ENCODE data around the gene U2AF1L4. TPM values are rescaled to one million over a fixed set of nuclear protein-coding genes. Genes with fewer than 3 reads are reported as not detected.
A peak's percentile ranks its signal among the peaks of the same experiment; 100 is the strongest.

U2AF1L4 gene
- total and polyA plus RNA-seq, 7 donors, result 12.3 to 28.7 (median 18.7) TPM

GRCh38 chr19:35695895-35696422, 49.3 kb downstream of the U2AF1L4 start:
- intact Hi-C loops (cut with DNase I), result loop anchor here in 1 of 2 donors (2.0 kb wide), 1 partner anchor 21 kb away; no protein-coding TSS in a partner anchor
- no peaks in the 10 kb centered on the region for H3K9me3 ChIP-seq
- no peaks in the 10 kb centered on the region for H3K27me3 ChIP-seq (ENCODE audit: insufficient read depth in 3 of 3, low read length in 2 of 3)
- no peak overlapping the region for H3K4me3 ChIP-seq
- no peak for DNase-seq
- H3K4me1 ChIP-seq, result no peaks in the 10 kb centered on the region
- H3K36me3 ChIP-seq (ENCODE audit: insufficient read depth in 1 of 2, low read depth in 1 of 2), result no peaks in the 10 kb centered on the region
- no peak overlapping the region for H3K27ac ChIP-seq
- TF ChIP-seq CTCF (IDR thresholded peaks at IDR 0.05), result no peak
- 74 to 85% (median 75%) methylated on average over 2 of the region's 2 CpGs for WGBS, 3 donors
- no peak for ATAC-seq

GRCh38 chr19:35693835-35694599, 51.2 kb downstream of the U2AF1L4 start:
- intact Hi-C loops (cut with DNase I), result loop anchor here (1.0 to 5.0 kb wide), 3 partner anchors 23 to 238 kb away; no protein-coding TSS in a partner anchor
- H3K27me3 ChIP-seq (ENCODE audit: insufficient read depth in 3 of 3, low read length in 2 of 3), result peaks cover 0 to under 1% (median 0%) of the 10 kb centered on the region in 3 donors
- H3K27ac ChIP-seq, result no peak overlapping the region
- peak; percentile 96 for TF ChIP-seq CTCF (IDR thresholded peaks at IDR 0.05)
- no peak overlapping the region for H3K4me3 ChIP-seq
- no peaks in the 10 kb centered on the region for H3K36me3 ChIP-seq (ENCODE audit: insufficient read depth in 1 of 2, low read depth in 1 of 2)
- H3K4me1 ChIP-seq, result no peaks in the 10 kb centered on the region
- DNase-seq, result peak; percentile 81 to 92
- 25 to 30% (median 30%) methylated on average over 8 of the region's 8 CpGs for WGBS, 3 donors
- H3K9me3 ChIP-seq, result no peaks in the 10 kb centered on the region
- ATAC-seq, result peak; percentile 99 to 100 (median 100)

- no peak for TF ChIP-seq CTCF (IDR thresholded peaks at IDR 0.05)
- intact Hi-C loops (cut with DNase I), result loop anchor here (1.0 to 5.0 kb wide), 2 partner anchors 24 to 239 kb away; no protein-coding TSS in a partner anchor
- no peaks in the 10 kb centered on the region for H3K36me3 ChIP-seq (ENCODE audit: insufficient read depth in 1 of 2, low read depth in 1 of 2)
- DNase-seq (no peak), ATAC-seq (peak in 3 of 4 donors; percentile 3 to 39 (median 38))
- H3K4me1 ChIP-seq, result no peaks in the 10 kb centered on the region
- no peaks in the 10 kb centered on the region for H3K9me3 ChIP-seq
- WGBS, 3 donors, result 10 to 13% (median 11%) methylated on average over 8 of the region's 8 CpGs
- no peak overlapping the region for H3K27ac ChIP-seq
- no peak overlapping the region for H3K4me3 ChIP-seq
- H3K27me3 ChIP-seq (ENCODE audit: insufficient read depth in 3 of 3, low read length in 2 of 3), result peaks cover 0 to 4% (median 0%) of the 10 kb centered on the region in 3 donors
Observed at GRCh38 chr19:35693422-35693821, 51.8 kb downstream of the U2AF1L4 start.

Other genes starting within 250 kb of the U2AF1L4 start
- gene DMKN, start 231.8 kb downstream of the U2AF1L4 start, total RNA-seq, result under 1 TPM in 3 of 4 donors, not detected in 1; 0.44 to 0.63 (median 0.45) TPM
- under 1 TPM; 0.21 to 0.77 (median 0.73) TPM for gene DMKN, start 231.8 kb downstream of the U2AF1L4 start, polyA plus RNA-seq
- gene SBSN, start 217.1 kb downstream of the U2AF1L4 start, total RNA-seq, result not detected
- gene SBSN, start 217.1 kb downstream of the U2AF1L4 start, polyA plus RNA-seq, result under 1 TPM in 1 of 3 donors, not detected in 2; 0.09 TPM
- gene GAPDHS, start 212.0 kb downstream of the U2AF1L4 start, total RNA-seq, result not detected
- gene GAPDHS, start 212.0 kb downstream of the U2AF1L4 start, polyA plus RNA-seq, result not detected
- gene TMEM147, start 199.8 kb downstream of the U2AF1L4 start, total RNA-seq, result 100 to 1,000 TPM in 1 of 4 donors, 10 to 100 TPM in 3; 77.1 to 103 (median 85.5) TPM
- gene TMEM147, start 199.8 kb downstream of the U2AF1L4 start, polyA plus RNA-seq, result 100 to 1,000 TPM; 143 to 245 (median 202) TPM
- gene ATP4A, start 181.8 kb downstream of the U2AF1L4 start, total RNA-seq, result not detected
- gene ATP4A, start 181.8 kb downstream of the U2AF1L4 start, polyA plus RNA-seq, result not detected
- gene PMIS2, start 159.2 kb downstream of the U2AF1L4 start, total RNA-seq, result not detected
- not detected for gene PMIS2, start 159.2 kb downstream of the U2AF1L4 start, polyA plus RNA-seq
- gene HAUS5, start 132.7 kb downstream of the U2AF1L4 start, total RNA-seq, result 1 to 10 TPM; 2.5 to 6.1 (median 4.8) TPM
- gene HAUS5, start 132.7 kb downstream of the U2AF1L4 start, polyA plus RNA-seq, result 1 to 10 TPM; 3.3 to 3.9 (median 3.6) TPM
- 10 to 100 TPM; 50.1 to 68.1 (median 59.1) TPM for gene RBM42, start 116.4 kb downstream of the U2AF1L4 start, total RNA-seq
- 10 to 100 TPM; 53.2 to 69.1 (median 61.1) TPM for gene RBM42, start 116.4 kb downstream of the U2AF1L4 start, polyA plus RNA-seq
- not detected for gene ETV2, start 103.7 kb downstream of the U2AF1L4 start, total RNA-seq
- under 1 TPM; 0.19 to 0.23 (median 0.20) TPM for gene ETV2, start 103.7 kb downstream of the U2AF1L4 start, polyA plus RNA-seq
- 100 to 1,000 TPM; 631 to 878 (median 757) TPM for gene COX6B1, start 97.1 kb downstream of the U2AF1L4 start, total RNA-seq
- gene COX6B1, start 97.1 kb downstream of the U2AF1L4 start, polyA plus RNA-seq, result 1,000 to 10,000 TPM in 2 of 3 donors, 100 to 1,000 TPM in 1; 912 to 1,724 (median 1,459) TPM
- gene UPK1A, start 78.9 kb downstream of the U2AF1L4 start, total RNA-seq, result not detected
- gene UPK1A, start 78.9 kb downstream of the U2AF1L4 start, polyA plus RNA-seq, result under 1 TPM; 0.17 to 0.31 (median 0.24) TPM
- gene ZBTB32, start 40.9 kb downstream of the U2AF1L4 start, total RNA-seq, result not detected
- gene ZBTB32, start 40.9 kb downstream of the U2AF1L4 start, polyA plus RNA-seq, result under 1 TPM in 2 of 3 donors, not detected in 1; 0.08 to 0.10 TPM
- 10 to 100 TPM; 18.0 to 29.0 (median 23.4) TPM for gene KMT2B, start 27.4 kb downstream of the U2AF1L4 start, total RNA-seq
- 10 to 100 TPM; 13.4 to 20.0 (median 19.2) TPM for gene KMT2B, start 27.4 kb downstream of the U2AF1L4 start, polyA plus RNA-seq
- 10 to 100 TPM in 1 of 4 donors, 1 to 10 TPM in 3; 2.0 to 12.4 (median 2.4) TPM for gene IGFLR1, start 3.0 kb downstream of the U2AF1L4 start, total RNA-seq
- 10 to 100 TPM in 1 of 3 donors, 1 to 10 TPM in 2; 5.8 to 11.9 (median 9.9) TPM for gene IGFLR1, start 3.0 kb downstream of the U2AF1L4 start, polyA plus RNA-seq
- gene PSENEN, start 233 bp upstream of the U2AF1L4 start, total RNA-seq, result 10 to 100 TPM; 34.7 to 41.0 (median 36.7) TPM
- gene PSENEN, start 233 bp upstream of the U2AF1L4 start, polyA plus RNA-seq, result 100 to 1,000 TPM in 1 of 3 donors, 10 to 100 TPM in 2; 61.6 to 116 (median 67.7) TPM
- 10 to 100 TPM in 1 of 4 donors, 1 to 10 TPM in 3; 3.1 to 14.5 (median 7.9) TPM for gene LIN37, start 3.2 kb upstream of the U2AF1L4 start, total RNA-seq
- 10 to 100 TPM; 17.8 to 26.8 (median 23.1) TPM for gene LIN37, start 3.2 kb upstream of the U2AF1L4 start, polyA plus RNA-seq
- 1,000 to 10,000 TPM in 1 of 4 donors, 100 to 1,000 TPM in 3; 656 to 1,308 (median 674) TPM for gene HSPB6, start 11.6 kb upstream of the U2AF1L4 start, total RNA-seq
- 100 to 1,000 TPM; 303 to 719 (median 476) TPM for gene HSPB6, start 11.6 kb upstream of the U2AF1L4 start, polyA plus RNA-seq
- 10 to 100 TPM in 1 of 4 donors, 1 to 10 TPM in 3; 4.2 to 16.2 (median 9.0) TPM for gene PROSER3, start 12.8 kb upstream of the U2AF1L4 start, total RNA-seq
- 10 to 100 TPM in 1 of 3 donors, 1 to 10 TPM in 2; 4.6 to 14.2 (median 5.3) TPM for gene PROSER3, start 12.8 kb upstream of the U2AF1L4 start, polyA plus RNA-seq
- 1 to 10 TPM in 3 of 4 donors, under 1 TPM in 1; 0.68 to 4.0 (median 2.2) TPM for gene ARHGAP33, start 30.1 kb upstream of the U2AF1L4 start, total RNA-seq
- gene ARHGAP33, start 30.1 kb upstream of the U2AF1L4 start, polyA plus RNA-seq, result 1 to 10 TPM in 2 of 3 donors, under 1 TPM in 1; 0.96 to 1.4 (median 1.3) TPM
- gene PRODH2, start 67.4 kb upstream of the U2AF1L4 start, total RNA-seq, result not detected
- gene PRODH2, start 67.4 kb upstream of the U2AF1L4 start, polyA plus RNA-seq, result not detected
- not detected for gene NPHS1, start 107.1 kb upstream of the U2AF1L4 start, total RNA-seq
- gene NPHS1, start 107.1 kb upstream of the U2AF1L4 start, polyA plus RNA-seq, result not detected
- gene KIRREL2, start 111.5 kb upstream of the U2AF1L4 start, total RNA-seq, result not detected
- not detected for gene KIRREL2, start 111.5 kb upstream of the U2AF1L4 start, polyA plus RNA-seq
- 1 to 10 TPM in 1 of 4 donors, under 1 TPM in 3; 0.48 to 4.1 (median 0.78) TPM for gene APLP1, start 123.2 kb upstream of the U2AF1L4 start, total RNA-seq
- 1 to 10 TPM in 1 of 3 donors, under 1 TPM in 2; 0.48 to 2.2 (median 1.00) TPM for gene APLP1, start 123.2 kb upstream of the U2AF1L4 start, polyA plus RNA-seq
- gene NFKBID, start 155.1 kb upstream of the U2AF1L4 start, total RNA-seq, result 1 to 10 TPM in 3 of 4 donors, under 1 TPM in 1; 0.90 to 2.2 (median 1.5) TPM
- 1 to 10 TPM in 2 of 3 donors, under 1 TPM in 1; 0.75 to 1.6 (median 1.2) TPM for gene NFKBID, start 155.1 kb upstream of the U2AF1L4 start, polyA plus RNA-seq
- gene HCST, start 157.1 kb upstream of the U2AF1L4 start, total RNA-seq, result 1 to 10 TPM; 1.7 to 4.7 (median 3.1) TPM
- 1 to 10 TPM; 1.1 to 4.2 (median 3.5) TPM for gene HCST, start 157.1 kb upstream of the U2AF1L4 start, polyA plus RNA-seq
- gene TYROBP, start 162.9 kb upstream of the U2AF1L4 start, total RNA-seq, result 10 to 100 TPM in 3 of 4 donors, 1 to 10 TPM in 1; 9.4 to 22.1 (median 14.2) TPM
- gene TYROBP, start 162.9 kb upstream of the U2AF1L4 start, polyA plus RNA-seq, result 10 to 100 TPM in 2 of 3 donors, 1 to 10 TPM in 1; 7.8 to 19.1 (median 10.6) TPM
- gene LRFN3, start 191.0 kb upstream of the U2AF1L4 start, total RNA-seq, result 10 to 100 TPM in 2 of 4 donors, 1 to 10 TPM in 2; 7.2 to 11.2 (median 10.0) TPM
- 10 to 100 TPM in 2 of 3 donors, 1 to 10 TPM in 1; 8.6 to 25.6 (median 11.3) TPM for gene LRFN3, start 191.0 kb upstream of the U2AF1L4 start, polyA plus RNA-seq
- 10 to 100 TPM in 2 of 4 donors, 1 to 10 TPM in 2; 7.2 to 17.3 (median 12.2) TPM for gene SDHAF1, start 249.8 kb upstream of the U2AF1L4 start, total RNA-seq
- gene SDHAF1, start 249.8 kb upstream of the U2AF1L4 start, polyA plus RNA-seq, result 10 to 100 TPM; 12.7 to 33.3 (median 19.7) TPM